ENCODE measurements around the gene MRI1.

Gene MRI1

DNA sequence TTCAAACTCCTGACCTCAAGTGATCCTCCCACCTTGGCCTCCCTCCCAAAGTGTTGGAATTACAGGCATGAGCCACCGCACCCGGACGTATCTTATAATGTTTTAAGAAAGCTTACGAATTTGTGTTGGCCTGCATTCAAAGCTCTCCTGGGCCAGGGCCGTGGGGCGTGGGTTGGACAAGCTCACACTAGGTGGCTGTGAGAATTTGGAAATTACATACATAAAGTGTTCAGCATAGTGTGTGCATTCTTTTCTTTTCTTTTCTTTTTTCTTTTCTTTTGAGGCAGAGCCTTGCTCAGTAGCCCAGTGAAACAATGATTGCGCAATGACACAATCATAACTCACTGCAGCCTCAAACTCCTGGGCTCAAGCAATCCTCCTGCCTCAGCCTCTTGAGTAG lies 33.5 kb downstream of the MRI1 start:
- no peak for TF ChIP-seq TCF12 (IDR thresholded peaks at IDR 0.05; ENCODE audit: low read depth)
- TF ChIP-seq EP300 (IDR thresholded peaks at IDR 0.05; ENCODE audit: borderline replicate concordance) = no peak
- TF ChIP-seq CEBPB (IDR thresholded peaks at IDR 0.05) = peak; percentile 100
- TF ChIP-seq NFIC (IDR thresholded peaks at IDR 0.05) = peak; percentile 69

- TF ChIP-seq TAF1 (IDR thresholded peaks at IDR 0.05; ENCODE audit: low read depth) (no peak), TEAD4 (IDR thresholded peaks at IDR 0.05) (no peak), EP300 (IDR thresholded peaks at IDR 0.05; ENCODE audit: borderline replicate concordance) (no peak), FOXM1 (IDR thresholded peaks at IDR 0.05; ENCODE audit: borderline replicate concordance, low read depth) (no peak), CREB1 (IDR thresholded peaks at IDR 0.05; ENCODE audit: low read depth) (no peak), RAD21 (IDR thresholded peaks at IDR 0.05; ENCODE audit: low read depth) (no peak), YY1 (IDR thresholded peaks at IDR 0.05; ENCODE audit: low read depth) (no peak), MAX (IDR thresholded peaks at IDR 0.05) (no peak), NFIC (IDR thresholded peaks at IDR 0.05) (no peak), CEBPB (IDR thresholded peaks at IDR 0.05) (no peak), EGR1 (IDR thresholded peaks at IDR 0.05) (no peak), TCF12 (IDR thresholded peaks at IDR 0.05; ENCODE audit: low read depth) (no peak), ZBTB7A (IDR thresholded peaks at IDR 0.05; ENCODE audit: low read depth) (no peak)
- TF ChIP-seq, protein P1, sequence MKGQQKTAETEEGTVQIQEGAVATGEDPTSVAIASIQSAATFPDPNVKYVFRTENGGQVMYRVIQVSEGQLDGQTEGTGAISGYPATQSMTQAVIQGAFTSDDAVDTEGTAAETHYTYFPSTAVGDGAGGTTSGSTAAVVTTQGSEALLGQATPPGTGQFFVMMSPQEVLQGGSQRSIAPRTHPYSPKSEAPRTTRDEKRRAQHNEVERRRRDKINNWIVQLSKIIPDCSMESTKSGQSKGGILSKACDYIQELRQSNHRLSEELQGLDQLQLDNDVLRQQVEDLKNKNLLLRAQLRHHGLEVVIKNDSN (IDR thresholded peaks at IDR 0.05) = no peak
- TF ChIP-seq, protein P2, sequence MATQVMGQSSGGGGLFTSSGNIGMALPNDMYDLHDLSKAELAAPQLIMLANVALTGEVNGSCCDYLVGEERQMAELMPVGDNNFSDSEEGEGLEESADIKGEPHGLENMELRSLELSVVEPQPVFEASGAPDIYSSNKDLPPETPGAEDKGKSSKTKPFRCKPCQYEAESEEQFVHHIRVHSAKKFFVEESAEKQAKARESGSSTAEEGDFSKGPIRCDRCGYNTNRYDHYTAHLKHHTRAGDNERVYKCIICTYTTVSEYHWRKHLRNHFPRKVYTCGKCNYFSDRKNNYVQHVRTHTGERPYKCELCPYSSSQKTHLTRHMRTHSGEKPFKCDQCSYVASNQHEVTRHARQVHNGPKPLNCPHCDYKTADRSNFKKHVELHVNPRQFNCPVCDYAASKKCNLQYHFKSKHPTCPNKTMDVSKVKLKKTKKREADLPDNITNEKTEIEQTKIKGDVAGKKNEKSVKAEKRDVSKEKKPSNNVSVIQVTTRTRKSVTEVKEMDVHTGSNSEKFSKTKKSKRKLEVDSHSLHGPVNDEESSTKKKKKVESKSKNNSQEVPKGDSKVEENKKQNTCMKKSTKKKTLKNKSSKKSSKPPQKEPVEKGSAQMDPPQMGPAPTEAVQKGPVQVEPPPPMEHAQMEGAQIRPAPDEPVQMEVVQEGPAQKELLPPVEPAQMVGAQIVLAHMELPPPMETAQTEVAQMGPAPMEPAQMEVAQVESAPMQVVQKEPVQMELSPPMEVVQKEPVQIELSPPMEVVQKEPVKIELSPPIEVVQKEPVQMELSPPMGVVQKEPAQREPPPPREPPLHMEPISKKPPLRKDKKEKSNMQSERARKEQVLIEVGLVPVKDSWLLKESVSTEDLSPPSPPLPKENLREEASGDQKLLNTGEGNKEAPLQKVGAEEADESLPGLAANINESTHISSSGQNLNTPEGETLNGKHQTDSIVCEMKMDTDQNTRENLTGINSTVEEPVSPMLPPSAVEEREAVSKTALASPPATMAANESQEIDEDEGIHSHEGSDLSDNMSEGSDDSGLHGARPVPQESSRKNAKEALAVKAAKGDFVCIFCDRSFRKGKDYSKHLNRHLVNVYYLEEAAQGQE (IDR thresholded peaks at IDR 0.05; ENCODE audit: low read depth) = no peak
Measured at GRCh38 chr19:13799669-13800068, 35.3 kb downstream of the MRI1 start.

GRCh38 chr19:13803038-13803437 lies 38.7 kb downstream of the MRI1 start:
- no peak for TF ChIP-seq TAF1 (IDR thresholded peaks at IDR 0.05; ENCODE audit: low read depth)
- TF ChIP-seq TCF12 (IDR thresholded peaks at IDR 0.05; ENCODE audit: low read depth) = no peak
- TF ChIP-seq RAD21 (IDR thresholded peaks at IDR 0.05; ENCODE audit: low read depth) = no peak
- TF ChIP-seq ZBTB7A (IDR thresholded peaks at IDR 0.05; ENCODE audit: low read depth) = no peak
- TF ChIP-seq EGR1 (IDR thresholded peaks at IDR 0.05) = no peak
- TF ChIP-seq YY1 (IDR thresholded peaks at IDR 0.05; ENCODE audit: low read depth) = no peak
- TF ChIP-seq CEBPB (IDR thresholded peaks at IDR 0.05) = no peak

- TF ChIP-seq, protein P1 (IDR thresholded peaks at IDR 0.05) = no peak
- TF ChIP-seq EP300 (IDR thresholded peaks at IDR 0.05; ENCODE audit: borderline replicate concordance) (no peak), ZBTB7A (IDR thresholded peaks at IDR 0.05; ENCODE audit: low read depth) (no peak), EGR1 (IDR thresholded peaks at IDR 0.05) (no peak), TEAD4 (IDR thresholded peaks at IDR 0.05) (no peak), RAD21 (IDR thresholded peaks at IDR 0.05; ENCODE audit: low read depth) (peak; percentile 23; the same call in 1 of the 2 replicates)
- TF ChIP-seq, protein P2 (IDR thresholded peaks at IDR 0.05; ENCODE audit: low read depth) = no peak
Measured at GRCh38 chr19:13804830-13805683, 40.7 kb downstream of the MRI1 start.

DNA sequence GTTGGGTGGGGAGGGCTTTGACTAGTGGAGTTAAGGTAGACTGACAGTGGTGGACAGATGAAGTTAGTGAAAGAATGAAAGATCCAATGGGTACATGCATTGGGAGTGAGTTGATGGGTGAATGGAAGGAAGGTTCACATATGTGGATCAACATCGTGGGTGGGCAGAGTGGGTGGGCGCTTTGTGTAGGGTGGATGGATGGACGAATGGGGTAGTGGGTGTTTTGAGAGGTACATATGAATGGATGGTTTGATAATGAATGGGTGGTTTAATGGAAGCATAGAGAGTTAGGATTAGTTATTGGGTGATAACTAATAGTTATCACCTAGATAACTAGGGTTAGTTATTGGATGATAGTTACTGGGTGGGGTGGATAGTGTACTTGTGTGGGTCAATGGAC lies 42.4 kb downstream of the MRI1 start:
- no peak for TF ChIP-seq CREB1 (IDR thresholded peaks at IDR 0.05; ENCODE audit: low read depth)
- TF ChIP-seq TAF1 (IDR thresholded peaks at IDR 0.05; ENCODE audit: low read depth) = no peak

DNA sequence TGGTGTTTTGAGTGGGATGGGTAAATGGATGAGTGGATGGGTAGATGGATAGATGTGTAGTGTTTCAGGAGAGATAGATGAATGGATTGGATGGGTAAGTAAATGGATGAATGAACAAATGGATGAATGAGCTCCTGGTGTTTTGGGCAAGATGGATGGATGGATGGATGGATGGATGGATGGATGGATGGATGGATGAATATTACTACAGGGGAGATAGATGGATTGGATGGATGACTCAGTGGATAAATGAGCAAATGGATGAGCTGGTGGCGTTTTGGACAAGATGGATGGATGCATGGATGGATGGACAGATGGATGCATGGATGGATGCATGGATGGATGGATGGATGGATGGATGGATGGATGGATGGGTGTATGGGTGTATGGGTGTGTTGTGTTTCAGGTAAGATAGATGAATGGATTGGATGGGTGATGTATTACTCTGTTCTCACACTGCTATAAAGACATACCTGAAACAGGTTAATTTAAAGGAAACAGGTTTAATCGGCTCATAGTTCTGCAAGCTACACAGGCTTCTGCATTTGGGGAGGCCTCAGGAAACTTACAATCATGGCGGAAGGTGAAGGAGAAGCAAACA lies 43.2 kb downstream of the MRI1 start:
- TF ChIP-seq YY1 (IDR thresholded peaks at IDR 0.05; ENCODE audit: low read depth) = no peak
- no peak for TF ChIP-seq MAX (IDR thresholded peaks at IDR 0.05)
- TF ChIP-seq TCF12 (IDR thresholded peaks at IDR 0.05; ENCODE audit: low read depth) = no peak
- TF ChIP-seq ZBTB7A (IDR thresholded peaks at IDR 0.05; ENCODE audit: low read depth) = no peak
- TF ChIP-seq TEAD4 (IDR thresholded peaks at IDR 0.05) = no peak
- no peak for TF ChIP-seq TAF1 (IDR thresholded peaks at IDR 0.05; ENCODE audit: low read depth)
- TF ChIP-seq CREB1 (IDR thresholded peaks at IDR 0.05; ENCODE audit: low read depth) = no peak
- TF ChIP-seq, protein P1 (IDR thresholded peaks at IDR 0.05) = no peak
- TF ChIP-seq NFIC (IDR thresholded peaks at IDR 0.05) = no peak
- TF ChIP-seq CEBPB (IDR thresholded peaks at IDR 0.05) = no peak
- no peak for TF ChIP-seq EGR1 (IDR thresholded peaks at IDR 0.05)
- TF ChIP-seq, protein P2 (IDR thresholded peaks at IDR 0.05; ENCODE audit: low read depth) = no peak

Data from Ishikawa (cell line).